NCI-H82 treated with DMSO at 0.1 percent for 48 hours (cell line): ENCODE measurements around the gene NHEJ1.
A peak's percentile ranks its signal among the peaks of the same experiment; 100 is the strongest.

Source experiments
- DNase-seq: peaks from one replicate; lab custom pipeline; 2025; ENCODE audit not compliant: unreplicated experiment; lab: John Stamatoyannopoulos, UW

The NHEJ1 gene

GRCh38 chr2:219094171-219094570 is 66.4 kb downstream of the NHEJ1 start:
- DNase-seq: no peak

- no peak for DNase-seq
These were observed 69.9 kb downstream of the NHEJ1 start for GRCh38 chr2:219090436-219091299.

GRCh38 chr2:219089330-219089729 is 71.3 kb downstream of the NHEJ1 start:
- no peak for DNase-seq

- no peak for DNase-seq
These were observed 72.8 kb downstream of the NHEJ1 start for GRCh38 chr2:219087848-219088247.

GRCh38 chr2:219087361-219087760 is 73.3 kb downstream of the NHEJ1 start:
- peak; percentile 26 for DNase-seq

GRCh38 chr2:219086196-219086595 is 74.4 kb downstream of the NHEJ1 start:
- no peak for DNase-seq

- no peak for DNase-seq
These were observed 75.8 kb downstream of the NHEJ1 start for GRCh38 chr2:219084791-219085190.

- no peak for DNase-seq
These were observed 78.2 kb downstream of the NHEJ1 start for GRCh38 chr2:219082332-219082958.

GRCh38 chr2:219081701-219082331 is 78.8 kb downstream of the NHEJ1 start:
- DNase-seq: no peak

GRCh38 chr2:219081096-219081495 is 79.5 kb downstream of the NHEJ1 start:
- no peak for DNase-seq

GRCh38 chr2:219079417-219079816 is 81.2 kb downstream of the NHEJ1 start:
- no peak for DNase-seq

- no peak for DNase-seq
These were observed 81.7 kb downstream of the NHEJ1 start for GRCh38 chr2:219078951-219079350.

GRCh38 chr2:219078126-219078525 is 82.5 kb downstream of the NHEJ1 start:
- DNase-seq: no peak

- no peak for DNase-seq
These were observed 84.4 kb downstream of the NHEJ1 start for GRCh38 chr2:219076253-219076652.

- peak; percentile 70 for DNase-seq
These were observed 87.0 kb downstream of the NHEJ1 start for GRCh38 chr2:219073413-219074129.

- DNase-seq: no peak
These were observed 87.8 kb downstream of the NHEJ1 start for GRCh38 chr2:219072741-219073250.

GRCh38 chr2:219071131-219071816 is 89.3 kb downstream of the NHEJ1 start:
- DNase-seq: no peak

GRCh38 chr2:219065484-219065883 is 95.1 kb downstream of the NHEJ1 start:
- DNase-seq: no peak

GRCh38 chr2:219062081-219062480 is 98.5 kb downstream of the NHEJ1 start:
- no peak for DNase-seq
